Measurements from ENCODE around the gene NDUFV2.

Gene NDUFV2

GRCh38 chr18:9135081-9135911 lies 32.8 kb downstream of the NDUFV2 start:
- CTCF ChIA-PET = interaction anchor here (0.6 kb wide), 2 partner anchors 26 to 139 kb away, joined by 3 read pairs; no protein-coding TSS in a partner anchor
- TF ChIP-seq CTCF (conservative IDR thresholded peaks at IDR 0.05; ENCODE audit: low read depth) = no peak
- H3K27ac ChIP-seq = peak overlapping the region; percentile 100
- POLR2A ChIA-PET (ENCODE audit: low non-redundant PET) = no interaction called here
- DNase-seq (ENCODE audit: low spot score) = no peak

GRCh38 chr18:9135912-9136314 lies 33.4 kb downstream of the NDUFV2 start:
- no peak for TF ChIP-seq CTCF (conservative IDR thresholded peaks at IDR 0.05; ENCODE audit: low read depth)
- peak overlapping the region; percentile 100 for H3K27ac ChIP-seq
- peak; percentile 37 for DNase-seq (ENCODE audit: low spot score)
- POLR2A ChIA-PET (ENCODE audit: low non-redundant PET) = interaction anchor here (0.6 kb wide), 1 partner anchor 618 kb away, joined by 3 read pairs; no protein-coding TSS in a partner anchor
- CTCF ChIA-PET = interaction anchor here (0.6 kb wide), 1 partner anchor 26 kb away, joined by 3 read pairs; no protein-coding TSS in a partner anchor

- peak; percentile 97 for DNase-seq (ENCODE audit: low spot score)
- H3K27ac ChIP-seq = peak within 1 kb of the TSS; percentile 100
- POLR2A ChIA-PET (ENCODE audit: low non-redundant PET) = interaction anchor here (0.6 to 1.1 kb wide), 3 partner anchors 20 to 619 kb away, joined by 3 to 6 read pairs (median 3); partner anchors contain the start of gene NDUFV2
- CTCF ChIA-PET = interaction anchor here (1.3 kb wide), 1 partner anchor 63 kb away, joined by 3 read pairs; no protein-coding TSS in a partner anchor
- TF ChIP-seq CTCF (conservative IDR thresholded peaks at IDR 0.05; ENCODE audit: low read depth) = no peak
Measured at GRCh38 chr18:9136315-9137155, 34.0 kb downstream of the NDUFV2 start, which contains the start of gene ANKRD12. Gene ANKRD12 (plus strand): TSS chr18:9136781. CDS start chr18:9182433, 45,652 bp downstream.

- peak overlapping the region; percentile 100 for H3K27ac ChIP-seq
- ChIA-PET POLR2A (ENCODE audit: low non-redundant PET) (interaction anchor here (0.9 to 1.1 kb wide), 2 partner anchors 21 to 35 kb away, joined by 3 to 6 read pairs; partner anchors contain the start of gene NDUFV2), CTCF (interaction anchor here (1.3 kb wide), 1 partner anchor 64 kb away, joined by 3 read pairs; no protein-coding TSS in a partner anchor)
Measured at GRCh38 chr18:9137168-9138066, 34.9 kb downstream of the NDUFV2 start.

More at GRCh38 chr18:9137168-9138066, 34.9 kb downstream of the NDUFV2 start:
- DNase-seq (ENCODE audit: low spot score) = peak; percentile 62
- TF ChIP-seq CTCF (conservative IDR thresholded peaks at IDR 0.05; ENCODE audit: low read depth) = no peak

Data from RWPE1 (cell line).